ENCODE data around the gene GZMB. TPM values are rescaled to one million over a fixed set of nuclear protein-coding genes. Genes with fewer than 3 reads are reported as not detected.

The GZMB gene
- total RNA-seq, 1 experiment from 2014 or later, result 0.74 TPM

GRCh38 chr14:24674204-24674970 is 40.4 kb upstream of the GZMB start:
- DNase-seq (ENCODE audit: low read depth, low spot score), result no peak
- H3K4me2 ChIP-seq (ENCODE audit: low read length), result no peak overlapping the region
- TF ChIP-seq CEBPB (IDR thresholded peaks at IDR 0.05; ENCODE audit: low read depth), result no peak
- TF ChIP-seq SRF (IDR thresholded peaks at IDR 0.05; ENCODE audit: low read depth), result no peak
- TF ChIP-seq RAD21 (IDR thresholded peaks at IDR 0.05; ENCODE audit: low read depth), result no peak
- no peak for TF ChIP-seq REST (IDR thresholded peaks at IDR 0.05; ENCODE audit: low read depth)
- TF ChIP-seq ZFX (IDR thresholded peaks at IDR 0.05), result no peak
- no peak for TF ChIP-seq YY1 (IDR thresholded peaks at IDR 0.05; ENCODE audit: extremely low read depth, insufficient replicate concordance, low read depth, low read length)
- no peak for TF ChIP-seq FOSL1 (IDR thresholded peaks at IDR 0.05; ENCODE audit: low read depth)
- TF ChIP-seq EZH2phosphoT487 (IDR thresholded peaks at IDR 0.05; ENCODE audit: borderline replicate concordance), result no peak
- no peak for TF ChIP-seq ZBTB33 (IDR thresholded peaks at IDR 0.05; ENCODE audit: extremely low read depth, insufficient replicate concordance, low read length)
- TF ChIP-seq CBX3 (IDR thresholded peaks at IDR 0.05; ENCODE audit: low read depth), result no peak
- TF ChIP-seq MAX (IDR thresholded peaks at IDR 0.05), result no peak
- TF ChIP-seq ELF1 (IDR thresholded peaks at IDR 0.05; ENCODE audit: borderline replicate concordance, low read depth), result no peak
- TF ChIP-seq ZNF274 (IDR thresholded peaks at IDR 0.05; ENCODE audit: low read depth, low read length), result no peak
- TF ChIP-seq SIN3A (IDR thresholded peaks at IDR 0.05; ENCODE audit: low read depth), result no peak
- no peak for TF ChIP-seq POLR2AphosphoS5 (IDR thresholded peaks at IDR 0.05; ENCODE audit: low read depth, low read length)
- no peak for TF ChIP-seq EGR1 (IDR thresholded peaks at IDR 0.05; ENCODE audit: low read depth)
- TF ChIP-seq EZH2 (IDR thresholded peaks at IDR 0.05), result no peak
- TF ChIP-seq SP1 (IDR thresholded peaks at IDR 0.05; ENCODE audit: low read depth), result no peak
- TF ChIP-seq POLR2A (IDR thresholded peaks at IDR 0.05; ENCODE audit: borderline replicate concordance, extremely low read depth, insufficient read depth, insufficient read length), result no peak
- no peak for TF ChIP-seq JUND (IDR thresholded peaks at IDR 0.05)
- no peaks in the 10 kb centered on the region for H3K36me3 ChIP-seq (ENCODE audit: control insufficient read depth in 1 of 2, insufficient read depth in 2 of 2, low read length in 2 of 2)
- no peaks in the 10 kb centered on the region for H3K27me3 ChIP-seq (ENCODE audit: insufficient read depth, low read length)
- no peak overlapping the region for H3K27ac ChIP-seq (ENCODE audit: low read depth, low read length)
- 0 out of 4 replicates have a peak, but pooled peaks cover 0 to 2% of the 10 kb centered on the region in 2 experiments for H3K4me1 ChIP-seq (ENCODE audit: control insufficient read depth in 1 of 2, insufficient read depth in 2 of 2, low read length in 2 of 2)
- no peaks in the 10 kb centered on the region for H3K9me2 ChIP-seq (ENCODE audit: insufficient read depth)
- H3K9me3 ChIP-seq (ENCODE audit: control insufficient read depth in 1 of 2, insufficient read depth in 1 of 2, low read depth in 1 of 2, low read length in 2 of 2), result no peaks in the 10 kb centered on the region
- intact Hi-C loops (cut with micrococcal nuclease), result no loop called here
- no peaks in the 10 kb centered on the region for H3K79me2 ChIP-seq (ENCODE audit: insufficient read depth, low read length)
- no peaks in the 10 kb centered on the region for H4K20me1 ChIP-seq (ENCODE audit: insufficient read depth)
- H3K9ac ChIP-seq (ENCODE audit: low read length), result no peak overlapping the region
- RAD21 ChIA-PET (ENCODE audit: low non-redundant PET in 1 of 2, low total read pairs in 2 of 2, uncharacterized antibody in 2 of 2, unreplicated experiment in 2 of 2), result no interaction called here
- no peak overlapping the region for H2AFZ ChIP-seq (ENCODE audit: low read depth, low read length, poor library complexity, severe bottlenecking)
- BruUV-seq (replicated peaks), result no TSS peak
- POLR2A ChIA-PET, result no interaction called here
- H3K4me3 ChIP-seq (replicated peaks in 1 of 2; ENCODE audit: low read depth in 1 of 2, low read length in 2 of 2), result no peak overlapping the region
- CTCF ChIA-PET, result no interaction called here
- ATAC-seq, result no peak

All from HCT116 (cell line).